DND-41 (cell line): ENCODE results near the gene PPIL1.

ENCODE experiments used
- EZH2 ChIP-seq: IDR thresholded peaks from 3 replicates; pipeline ENCODE4 v1.6.1; 2012; ENCODE audit warnings: borderline replicate concordance, low read depth, mild to moderate bottlenecking, moderate library complexity, low read length, inconsistent platforms; ENCODE audit not compliant: severe bottlenecking
- TF ChIP-seq, protein P1 (sequence below): IDR thresholded peaks from 2 replicates; pipeline ENCODE4 v1.5.1; 2012; ENCODE audit warnings: borderline replicate concordance, low read length, moderate library complexity, mild to moderate bottlenecking; ENCODE audit not compliant: poor library complexity, severe bottlenecking; ENCODE audit errors: extremely low read depth

DNA sequence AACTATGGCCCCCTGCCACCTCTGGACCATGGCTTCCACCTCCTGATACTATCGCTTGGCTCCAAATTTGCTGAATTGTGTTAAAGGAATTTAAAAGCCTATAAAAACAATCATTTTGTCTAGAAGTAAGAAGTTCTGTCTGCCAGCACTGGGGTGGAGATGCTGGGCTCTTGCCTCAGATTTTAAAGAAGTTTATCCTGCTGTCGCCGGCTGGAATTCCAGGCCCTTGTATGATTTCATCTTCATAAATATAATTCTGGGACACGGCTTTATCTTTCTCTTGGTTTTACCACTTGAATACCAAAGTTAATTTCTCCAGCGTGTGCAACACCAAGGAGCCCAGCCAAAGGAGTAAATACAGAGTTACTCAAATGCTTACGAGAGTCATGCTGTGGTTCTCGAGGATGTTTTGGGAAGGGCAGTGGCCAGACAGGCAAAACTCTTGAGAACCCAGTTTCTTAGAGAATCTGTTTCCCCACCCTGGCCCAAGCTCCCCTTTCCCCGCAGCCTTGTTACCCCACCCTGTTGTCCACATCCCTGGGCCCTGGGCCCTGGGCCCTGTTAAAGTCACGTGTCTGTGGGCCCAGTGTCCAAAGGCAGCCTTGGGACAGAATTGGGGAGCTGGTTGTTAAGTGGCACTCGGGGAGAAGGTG lies 43.1 kb upstream of the PPIL1 start:
- TF ChIP-seq, protein P1, sequence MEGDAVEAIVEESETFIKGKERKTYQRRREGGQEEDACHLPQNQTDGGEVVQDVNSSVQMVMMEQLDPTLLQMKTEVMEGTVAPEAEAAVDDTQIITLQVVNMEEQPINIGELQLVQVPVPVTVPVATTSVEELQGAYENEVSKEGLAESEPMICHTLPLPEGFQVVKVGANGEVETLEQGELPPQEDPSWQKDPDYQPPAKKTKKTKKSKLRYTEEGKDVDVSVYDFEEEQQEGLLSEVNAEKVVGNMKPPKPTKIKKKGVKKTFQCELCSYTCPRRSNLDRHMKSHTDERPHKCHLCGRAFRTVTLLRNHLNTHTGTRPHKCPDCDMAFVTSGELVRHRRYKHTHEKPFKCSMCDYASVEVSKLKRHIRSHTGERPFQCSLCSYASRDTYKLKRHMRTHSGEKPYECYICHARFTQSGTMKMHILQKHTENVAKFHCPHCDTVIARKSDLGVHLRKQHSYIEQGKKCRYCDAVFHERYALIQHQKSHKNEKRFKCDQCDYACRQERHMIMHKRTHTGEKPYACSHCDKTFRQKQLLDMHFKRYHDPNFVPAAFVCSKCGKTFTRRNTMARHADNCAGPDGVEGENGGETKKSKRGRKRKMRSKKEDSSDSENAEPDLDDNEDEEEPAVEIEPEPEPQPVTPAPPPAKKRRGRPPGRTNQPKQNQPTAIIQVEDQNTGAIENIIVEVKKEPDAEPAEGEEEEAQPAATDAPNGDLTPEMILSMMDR, result no peak
- no peak for TF ChIP-seq EZH2
